Measurements from ENCODE around the gene DNM3.
"Not testable (repeated sequence)": the region's sequence is repeated elsewhere in the genome, so short reads cannot be mapped to it uniquely, and the experiment has no call there.

DNM3 gene

GRCh38 chr1:172405912-172406311 is 564.6 kb downstream of the DNM3 start:
- DNase-seq: no peak

GRCh38 chr1:172406968-172407367 is 565.7 kb downstream of the DNM3 start:
- no peak for DNase-seq

GRCh38 chr1:172408958-172409357 is 567.7 kb downstream of the DNM3 start:
- no peak for DNase-seq

GRCh38 chr1:172410027-172410426 is 568.7 kb downstream of the DNM3 start:
- no peak for DNase-seq

- DNase-seq: no peak
Observed at GRCh38 chr1:172411791-172412338, 570.6 kb downstream of the DNM3 start.

GRCh38 chr1:172414331-172414730 is 573.0 kb downstream of the DNM3 start:
- no peak for DNase-seq

GRCh38 chr1:172416496-172417035 is 575.3 kb downstream of the DNM3 start:
- DNase-seq: no peak

GRCh38 chr1:172417557-172417956 is 576.3 kb downstream of the DNM3 start:
- no peak for DNase-seq

- no peak for DNase-seq
Observed at GRCh38 chr1:172420385-172420784, 579.1 kb downstream of the DNM3 start, which contains the start of gene C1orf105. Gene C1orf105, plus strand, starts transcription at chr1:172420685. Its CDS starts 201 bp downstream, at chr1:172420886.

- no peak for DNase-seq
Observed at GRCh38 chr1:172421974-172422604, 580.8 kb downstream of the DNM3 start.

- no peak for DNase-seq
Observed at GRCh38 chr1:172423336-172423735, 582.0 kb downstream of the DNM3 start.

GRCh38 chr1:172425339-172425738 is 584.0 kb downstream of the DNM3 start:
- DNase-seq: no peak

GRCh38 chr1:172427191-172427590 is 585.9 kb downstream of the DNM3 start:
- no peak for DNase-seq

- DNase-seq: no peak
Observed at GRCh38 chr1:172429331-172430127, 588.2 kb downstream of the DNM3 start.

- DNase-seq: no peak
Observed at GRCh38 chr1:172430128-172430454, 588.8 kb downstream of the DNM3 start.

GRCh38 chr1:172431204-172431603 is 589.9 kb downstream of the DNM3 start:
- DNase-seq: no peak

GRCh38 chr1:172431721-172432192 is 590.5 kb downstream of the DNM3 start:
- no peak for DNase-seq

- not testable (repeated sequence) for DNase-seq
Observed at GRCh38 chr1:172437183-172437582, 595.9 kb downstream of the DNM3 start.

- no peak for DNase-seq
Observed at GRCh38 chr1:172442404-172442803, 601.1 kb downstream of the DNM3 start.

GRCh38 chr1:172442843-172443565 is 601.7 kb downstream of the DNM3 start:
- DNase-seq: no peak

- peak; percentile 91 for DNase-seq
Observed at GRCh38 chr1:172443666-172444453, 602.6 kb downstream of the DNM3 start, which contains the start of gene PIGC. Gene PIGC, minus strand, starts transcription at chr1:172444069. Its CDS starts 1,447 bp downstream, at chr1:172442622.

- DNase-seq: no peak
Observed at GRCh38 chr1:172446547-172446946, 605.2 kb downstream of the DNM3 start.

Measured in islet precursor cell (in vitro differentiated cells).